Smooth muscle cell of trachea (primary cell): ENCODE results near the gene STOM. TPM values are rescaled to one million over a fixed set of nuclear protein-coding genes. Genes with fewer than 3 reads are reported as not detected.

Source experiments
- total RNA-seq: library from RNA; depleted of rRNA; stranded (reverse); fragments of >200 nt; gene quantifications from 2 replicates; pipeline ENCODE4 v1.2.1, GENCODE V29; 2014

Gene STOM, protein sequence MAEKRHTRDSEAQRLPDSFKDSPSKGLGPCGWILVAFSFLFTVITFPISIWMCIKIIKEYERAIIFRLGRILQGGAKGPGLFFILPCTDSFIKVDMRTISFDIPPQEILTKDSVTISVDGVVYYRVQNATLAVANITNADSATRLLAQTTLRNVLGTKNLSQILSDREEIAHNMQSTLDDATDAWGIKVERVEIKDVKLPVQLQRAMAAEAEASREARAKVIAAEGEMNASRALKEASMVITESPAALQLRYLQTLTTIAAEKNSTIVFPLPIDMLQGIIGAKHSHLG
- total RNA-seq = 106 and 172 TPM in 2 replicates

DNA sequence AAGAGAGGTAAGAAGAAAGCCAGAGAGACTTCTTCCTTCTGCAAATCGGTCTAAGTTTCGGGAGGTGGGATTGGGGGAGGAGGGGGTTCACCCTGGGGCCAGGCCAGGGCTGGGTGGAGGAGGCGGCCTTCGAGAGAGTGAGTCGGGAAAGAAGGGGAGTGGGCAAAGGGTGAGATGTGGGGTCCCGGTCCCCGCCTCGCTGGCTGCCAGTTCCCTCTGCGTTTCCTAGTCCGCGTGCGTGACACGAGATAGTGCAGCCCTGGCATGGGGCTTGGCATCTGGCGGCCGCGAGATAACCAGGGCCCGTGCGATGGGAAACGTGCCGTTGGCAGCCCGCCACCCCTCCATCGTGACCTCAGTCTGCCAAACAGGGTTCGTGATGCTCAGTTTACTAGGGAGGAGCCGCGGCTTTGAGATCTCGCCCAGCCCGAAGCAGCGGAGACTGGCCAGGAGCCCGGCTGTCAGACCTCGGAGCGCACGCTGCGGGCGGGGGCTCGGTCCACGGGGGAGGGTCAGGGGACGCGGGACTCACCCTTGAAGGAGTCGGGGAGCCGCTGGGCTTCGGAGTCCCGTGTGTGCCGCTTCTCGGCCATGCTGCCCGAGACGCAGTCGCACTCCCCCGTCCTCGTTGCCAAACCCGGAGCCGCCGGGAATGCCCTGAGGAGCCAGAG lies at the start of gene STOM:
STOM (minus strand) TSS at position 656 of the 671 bp plus-strand sequence; CDS start at position 593, 63 bp downstream.

Other genes with a start within 250 kb of the STOM start
- 20.7 and 39.7 TPM in 2 replicates for gene RAB14, start 168.4 kb downstream of the STOM start, total RNA-seq
- gene GSN, start 102.1 kb downstream of the STOM start, total RNA-seq = 461 and 1,128 TPM in 2 replicates
- gene GGTA1, start 129.6 kb upstream of the STOM start, total RNA-seq = not detected in 2 replicates